ENCODE data around the gene RMI2.

Gene RMI2

DNA sequence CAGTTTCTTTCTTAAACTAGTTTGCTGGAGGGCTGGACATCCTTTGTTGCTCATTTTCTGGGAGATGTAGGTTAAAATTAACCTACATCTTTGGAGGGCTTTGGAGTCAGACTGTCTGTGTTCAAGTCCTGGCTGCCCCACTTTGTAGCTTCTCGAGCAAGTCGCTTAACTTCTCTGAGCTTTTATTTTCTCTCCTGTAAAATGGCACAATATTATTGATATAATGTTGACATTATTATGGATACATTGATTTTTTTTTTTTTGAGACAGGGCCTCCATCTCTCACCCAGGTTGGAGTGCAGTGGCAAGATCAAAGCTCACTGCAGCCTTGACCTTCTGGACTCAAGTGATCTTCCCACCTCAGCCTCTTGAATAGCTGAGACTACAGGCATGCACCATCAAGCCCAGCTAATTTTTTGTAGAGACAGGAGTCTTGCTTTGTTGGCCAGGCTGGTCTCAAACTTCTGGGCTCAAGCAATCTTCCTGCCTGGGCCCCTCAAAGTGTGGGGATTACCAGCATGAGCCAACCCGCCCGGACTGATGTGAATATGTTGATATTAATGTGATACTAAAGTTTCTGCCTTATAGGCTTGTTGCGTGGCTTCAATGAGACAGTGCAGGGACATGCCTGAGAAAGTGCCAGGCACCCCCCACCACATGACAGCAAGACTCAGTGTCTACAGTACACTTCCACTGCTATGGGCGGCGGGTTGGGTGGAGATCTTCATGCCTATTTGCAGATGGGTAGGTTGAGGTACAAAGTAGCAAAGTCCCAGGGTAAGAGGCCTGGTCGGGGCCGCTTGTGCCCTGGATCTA, 31.6 kb upstream of the RMI2 start:
- TF ChIP-seq, protein P1, sequence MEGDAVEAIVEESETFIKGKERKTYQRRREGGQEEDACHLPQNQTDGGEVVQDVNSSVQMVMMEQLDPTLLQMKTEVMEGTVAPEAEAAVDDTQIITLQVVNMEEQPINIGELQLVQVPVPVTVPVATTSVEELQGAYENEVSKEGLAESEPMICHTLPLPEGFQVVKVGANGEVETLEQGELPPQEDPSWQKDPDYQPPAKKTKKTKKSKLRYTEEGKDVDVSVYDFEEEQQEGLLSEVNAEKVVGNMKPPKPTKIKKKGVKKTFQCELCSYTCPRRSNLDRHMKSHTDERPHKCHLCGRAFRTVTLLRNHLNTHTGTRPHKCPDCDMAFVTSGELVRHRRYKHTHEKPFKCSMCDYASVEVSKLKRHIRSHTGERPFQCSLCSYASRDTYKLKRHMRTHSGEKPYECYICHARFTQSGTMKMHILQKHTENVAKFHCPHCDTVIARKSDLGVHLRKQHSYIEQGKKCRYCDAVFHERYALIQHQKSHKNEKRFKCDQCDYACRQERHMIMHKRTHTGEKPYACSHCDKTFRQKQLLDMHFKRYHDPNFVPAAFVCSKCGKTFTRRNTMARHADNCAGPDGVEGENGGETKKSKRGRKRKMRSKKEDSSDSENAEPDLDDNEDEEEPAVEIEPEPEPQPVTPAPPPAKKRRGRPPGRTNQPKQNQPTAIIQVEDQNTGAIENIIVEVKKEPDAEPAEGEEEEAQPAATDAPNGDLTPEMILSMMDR (IDR thresholded peaks at IDR 0.05): no peak

DNA sequence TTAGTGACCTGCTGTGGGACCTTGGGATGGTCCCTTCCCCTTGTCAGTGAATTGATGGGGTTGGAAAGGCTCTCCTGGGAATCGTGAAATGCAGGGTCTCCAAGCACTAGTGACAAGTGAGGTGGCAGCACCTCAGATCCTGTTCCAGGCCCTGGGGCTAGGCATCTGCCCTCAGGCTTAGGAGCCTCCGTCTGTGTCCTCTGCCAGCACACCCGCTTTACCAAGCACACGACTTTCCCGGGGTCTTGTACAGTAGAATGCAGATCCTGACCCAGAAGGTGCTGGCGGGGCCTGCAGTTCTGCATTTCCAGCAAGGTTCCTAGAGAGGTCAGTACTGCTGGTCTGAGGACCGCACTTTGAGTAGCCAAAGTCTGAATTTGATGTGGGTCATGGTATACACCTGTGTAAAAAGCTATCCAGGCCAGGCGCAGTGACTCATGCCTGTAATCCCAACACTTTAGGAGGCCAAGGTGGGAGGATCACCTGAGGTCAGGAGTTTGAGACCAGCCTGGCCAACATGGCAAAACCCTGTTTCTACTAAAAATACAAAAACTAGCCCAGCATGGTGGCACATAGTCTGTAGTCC, 30.9 kb upstream of the RMI2 start:
- TF ChIP-seq, protein P1 (IDR thresholded peaks at IDR 0.05): no peak

DNA sequence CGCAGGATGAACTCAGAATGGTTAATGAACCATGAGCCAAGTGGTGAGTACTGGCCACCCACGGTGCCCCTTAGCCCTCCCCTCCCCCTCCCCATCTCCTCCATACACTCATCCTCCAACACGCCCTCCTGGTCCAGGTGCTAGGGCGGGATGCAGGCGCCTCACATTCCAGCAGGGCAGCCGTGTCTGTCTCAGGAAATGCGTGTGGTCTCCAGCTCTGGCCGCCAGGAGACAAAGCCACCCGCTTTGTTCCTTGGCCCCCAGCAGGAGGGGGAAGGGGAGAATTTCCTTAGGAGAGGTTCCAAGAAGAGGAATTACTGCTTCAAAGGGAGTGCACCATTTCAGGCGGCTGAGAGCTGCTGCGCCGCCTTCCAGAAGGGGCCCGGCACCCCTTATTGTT, 29.7 kb upstream of the RMI2 start:
- TF ChIP-seq, protein P1 (IDR thresholded peaks at IDR 0.05): no peak

DNA sequence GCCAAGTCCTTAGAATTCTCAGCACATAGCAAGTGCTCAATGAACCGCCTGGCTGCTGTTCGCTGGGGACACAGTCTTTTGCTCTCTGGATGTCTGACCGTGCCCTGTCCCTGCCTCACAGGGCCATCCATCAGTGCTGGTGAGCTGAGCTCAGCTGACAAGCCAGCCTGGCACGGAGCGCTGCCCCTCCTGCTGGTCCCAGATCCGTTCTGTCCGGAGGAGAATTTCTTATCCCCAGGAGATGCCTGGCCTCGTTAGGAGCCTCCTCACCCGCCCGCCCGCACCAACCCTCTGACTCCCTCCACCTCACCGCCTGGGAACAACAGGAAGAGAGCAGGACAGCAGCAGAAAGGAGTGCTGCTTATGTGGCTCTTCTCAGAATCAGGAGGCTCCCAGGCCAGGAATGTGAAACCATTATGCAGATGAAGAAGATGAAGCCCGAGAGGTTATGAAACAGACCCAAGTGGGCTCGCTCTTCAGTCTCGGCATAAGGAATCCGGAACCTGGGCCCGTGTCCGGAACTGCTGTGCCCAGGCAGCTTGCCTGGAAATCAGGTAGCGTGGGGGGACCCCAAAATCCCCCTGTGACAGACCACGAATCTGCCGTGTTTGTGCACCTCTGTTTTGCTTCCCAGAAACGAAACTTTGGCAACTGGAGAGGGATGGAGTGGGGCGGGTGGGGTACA, 28.8 kb upstream of the RMI2 start:
- TF ChIP-seq, protein P1 (IDR thresholded peaks at IDR 0.05): no peak

DNA sequence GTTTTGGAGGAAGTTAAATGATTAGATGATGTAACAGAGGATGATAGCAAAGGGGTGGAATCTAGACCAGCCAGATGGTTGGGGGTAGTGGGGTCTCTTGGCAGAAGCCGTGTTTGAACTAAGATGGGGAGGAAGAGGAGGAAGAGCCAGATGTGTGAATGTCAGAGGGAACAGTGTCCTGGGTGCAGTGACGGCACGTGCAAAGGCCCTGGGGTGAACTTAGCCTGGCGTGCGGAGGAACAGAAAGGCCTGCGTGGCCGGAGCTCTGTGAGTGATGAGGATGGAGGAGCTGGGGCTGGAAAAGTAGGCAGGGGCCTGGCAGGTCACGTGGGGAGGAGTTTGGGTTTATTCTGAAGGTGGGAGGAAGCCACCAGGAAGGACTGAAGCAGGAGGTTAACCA, 26.4 kb upstream of the RMI2 start:
- TF ChIP-seq, protein P1 (IDR thresholded peaks at IDR 0.05): no peak

DNA sequence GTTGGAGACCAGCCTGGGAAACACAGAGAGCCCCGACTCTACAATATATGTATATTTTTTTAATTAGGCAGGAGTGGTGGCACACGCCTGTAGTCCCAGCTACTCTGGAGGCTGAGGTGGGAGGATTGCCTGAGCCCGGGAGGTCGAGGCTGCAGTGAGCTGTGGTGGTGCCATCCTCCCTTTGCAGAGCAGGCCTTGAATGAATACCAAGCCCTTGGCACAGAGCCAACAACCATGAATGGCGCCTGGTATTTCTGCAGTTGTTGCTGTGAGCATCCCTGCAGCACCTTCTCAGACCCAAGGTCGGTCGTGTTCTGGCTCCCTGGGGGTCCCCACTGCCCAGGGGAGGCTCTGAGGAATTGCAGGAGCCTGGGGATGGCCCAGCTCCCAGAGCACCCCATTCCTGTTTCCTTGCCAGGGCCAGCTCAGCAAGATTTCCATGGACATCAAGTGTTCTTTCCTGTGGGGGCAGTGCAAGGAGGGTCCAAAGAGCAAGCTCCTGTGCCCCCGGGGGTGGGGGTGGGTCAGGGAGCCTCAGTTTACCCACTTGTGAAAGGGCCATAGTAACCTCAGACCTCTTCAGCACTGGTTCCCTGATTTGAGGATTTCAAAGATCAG, 25.6 kb upstream of the RMI2 start:
- TF ChIP-seq, protein P1 (IDR thresholded peaks at IDR 0.05): no peak

DNA sequence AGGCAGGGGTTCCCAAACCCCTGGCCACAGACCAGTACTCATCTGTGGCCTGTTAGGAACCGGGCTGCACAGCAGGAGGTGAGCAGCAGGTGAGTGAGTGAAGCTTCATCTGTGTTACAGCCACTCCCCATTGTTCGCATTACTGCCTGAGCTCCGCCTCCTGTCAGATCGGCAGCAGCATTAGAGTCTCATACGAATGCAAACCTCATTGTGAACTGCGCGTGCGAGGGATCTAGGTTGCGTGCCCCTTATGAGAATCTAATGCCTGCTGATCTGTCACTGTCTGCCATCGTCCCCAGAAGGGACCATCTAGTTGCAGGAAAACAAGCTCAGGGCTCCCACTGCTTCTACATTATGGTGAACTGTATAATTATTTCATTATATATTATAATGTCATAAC, 25.1 kb upstream of the RMI2 start:
- TF ChIP-seq, protein P1 (IDR thresholded peaks at IDR 0.05): no peak

Measured in LNCAP (cell line).